Measurements from ENCODE around the gene EDN2. TPM values are rescaled to one million over a fixed set of nuclear protein-coding genes. Genes with fewer than 3 reads are reported as not detected.

The EDN2 gene
- total RNA-seq, 1 experiment from 2014 or later: 8.9 TPM

- DNase-seq (ENCODE audit: low read depth): no peak
- in situ Hi-C loops (cut with HindIII; ENCODE audit: low pct_unique_long_range_greater_than_20kb, low sequenced_read_pairs): no loop called here
Observed at GRCh38 chr1:41435570-41436178, 48.8 kb downstream of the EDN2 start.

GRCh38 chr1:41434748-41435449 lies 49.6 kb downstream of the EDN2 start:
- no peak for DNase-seq (ENCODE audit: low read depth)
- in situ Hi-C loops (cut with HindIII; ENCODE audit: low pct_unique_long_range_greater_than_20kb, low sequenced_read_pairs): no loop called here

- in situ Hi-C loops (cut with HindIII; ENCODE audit: low pct_unique_long_range_greater_than_20kb, low sequenced_read_pairs): no loop called here
- no peak for DNase-seq (ENCODE audit: low read depth)
Observed at GRCh38 chr1:41434306-41434705, 50.2 kb downstream of the EDN2 start.

GRCh38 chr1:41433501-41433900 lies 51.0 kb downstream of the EDN2 start:
- in situ Hi-C loops (cut with HindIII; ENCODE audit: low pct_unique_long_range_greater_than_20kb, low sequenced_read_pairs): no loop called here

GRCh38 chr1:41432481-41433280 lies 51.8 kb downstream of the EDN2 start:
- DNase-seq (ENCODE audit: low read depth): peak; percentile 93
- in situ Hi-C loops (cut with HindIII; ENCODE audit: low pct_unique_long_range_greater_than_20kb, low sequenced_read_pairs): no loop called here

More at GRCh38 chr1:41433501-41433900, 51.0 kb downstream of the EDN2 start:
- DNase-seq (ENCODE audit: low read depth): no peak

- no peak for DNase-seq (ENCODE audit: low read depth)
- in situ Hi-C loops (cut with HindIII; ENCODE audit: low pct_unique_long_range_greater_than_20kb, low sequenced_read_pairs): no loop called here
Observed at GRCh38 chr1:41431490-41432350, 52.8 kb downstream of the EDN2 start.

GRCh38 chr1:41430582-41430981 lies 53.9 kb downstream of the EDN2 start:
- no peak for DNase-seq (ENCODE audit: low read depth)
- in situ Hi-C loops (cut with HindIII; ENCODE audit: low pct_unique_long_range_greater_than_20kb, low sequenced_read_pairs): no loop called here

- no peak for DNase-seq (ENCODE audit: low read depth)
- in situ Hi-C loops (cut with HindIII; ENCODE audit: low pct_unique_long_range_greater_than_20kb, low sequenced_read_pairs): no loop called here
Observed at GRCh38 chr1:41430069-41430468, 54.4 kb downstream of the EDN2 start.

- in situ Hi-C loops (cut with HindIII; ENCODE audit: low pct_unique_long_range_greater_than_20kb, low sequenced_read_pairs): no loop called here
- DNase-seq (ENCODE audit: low read depth): no peak
Observed at GRCh38 chr1:41429641-41430035, 54.8 kb downstream of the EDN2 start.

Other genes starting within 250 kb of the EDN2 start
- gene SCMH1, start 242.4 kb downstream of the EDN2 start, total RNA-seq (2014; rRNA removed; shearing (Covaris generic); ENCODE audit: low replicate concordance): 8.8 and 20.3 TPM in 2 replicates
- 0.14 TPM in 1 of 2 replicates, not detected in the other for gene FOXO6, start 123.2 kb downstream of the EDN2 start, total RNA-seq (2014; rRNA removed; shearing (Covaris generic); ENCODE audit: low replicate concordance)